Neural cell (in vitro differentiated cells): ENCODE data around the gene ATP6AP1.

Source experiments
- EP300 ChIP-seq: fragments of 450-650 bp; conservative IDR thresholded peaks from 2 replicates; pipeline ENCODE4 v1.6.1; 2014; ENCODE audit warnings: antibody characterized with exemption, mild to moderate bottlenecking, moderate library complexity; ENCODE audit not compliant: poor library complexity, severe bottlenecking
- EZH2 ChIP-seq: fragments of 200-600, 300-800 bp; shearing (Covaris generic), sonication (generic); IDR thresholded peaks from 2 replicates; pipeline ENCODE4 v1.6.1; 2014; ENCODE audit warnings: antibody characterized with exemption, low read length, borderline replicate concordance, mild to moderate bottlenecking; ENCODE audit not compliant: insufficient read depth, poor library complexity, severe bottlenecking
- RAD21 ChIP-seq: fragments of 450-650 bp; conservative IDR thresholded peaks from 2 replicates; pipeline ENCODE4 v1.6.1; 2014; ENCODE audit warnings: antibody characterized with exemption, mild to moderate bottlenecking, moderate library complexity
- TAF1 ChIP-seq: IDR thresholded peaks from 2 replicates; pipeline ENCODE4 v1.6.1; 2012; ENCODE audit warnings: low read depth
- TF ChIP-seq, protein P1 (sequence below): fragments of 450-650 bp; IDR thresholded peaks from 2 replicates; pipeline ENCODE4 v1.5.1; 2014; ENCODE audit warnings: antibody characterized with exemption, mild to moderate bottlenecking, moderate library complexity; ENCODE audit not compliant: poor library complexity, severe bottlenecking
- TF ChIP-seq, protein P2 (sequence below): IDR thresholded peaks from 2 replicates; pipeline ENCODE4 v1.6.1; 2012; ENCODE audit warnings: borderline replicate concordance

DNA sequence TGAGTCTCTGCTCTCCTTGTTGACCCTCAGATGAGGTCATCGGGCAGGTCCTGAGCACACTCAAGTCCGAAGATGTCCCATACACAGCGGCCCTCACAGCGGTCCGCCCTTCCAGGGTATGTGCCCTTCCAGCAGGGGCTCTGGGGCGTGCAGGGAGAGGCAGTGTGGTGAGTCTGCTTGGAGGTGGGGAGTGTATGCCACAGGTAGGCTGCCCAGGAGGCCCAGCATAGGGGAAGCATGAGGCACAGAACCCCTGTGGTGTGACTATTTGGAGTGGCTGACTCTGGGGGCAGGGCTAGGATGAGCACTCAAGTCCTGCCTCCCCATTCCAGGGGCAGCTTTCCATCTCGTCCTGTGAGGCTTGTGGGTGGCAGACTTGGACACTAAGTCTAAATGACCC, 5.1 kb downstream of the ATP6AP1 start:
- TF ChIP-seq EZH2, result no peak
- TF ChIP-seq, protein P1, sequence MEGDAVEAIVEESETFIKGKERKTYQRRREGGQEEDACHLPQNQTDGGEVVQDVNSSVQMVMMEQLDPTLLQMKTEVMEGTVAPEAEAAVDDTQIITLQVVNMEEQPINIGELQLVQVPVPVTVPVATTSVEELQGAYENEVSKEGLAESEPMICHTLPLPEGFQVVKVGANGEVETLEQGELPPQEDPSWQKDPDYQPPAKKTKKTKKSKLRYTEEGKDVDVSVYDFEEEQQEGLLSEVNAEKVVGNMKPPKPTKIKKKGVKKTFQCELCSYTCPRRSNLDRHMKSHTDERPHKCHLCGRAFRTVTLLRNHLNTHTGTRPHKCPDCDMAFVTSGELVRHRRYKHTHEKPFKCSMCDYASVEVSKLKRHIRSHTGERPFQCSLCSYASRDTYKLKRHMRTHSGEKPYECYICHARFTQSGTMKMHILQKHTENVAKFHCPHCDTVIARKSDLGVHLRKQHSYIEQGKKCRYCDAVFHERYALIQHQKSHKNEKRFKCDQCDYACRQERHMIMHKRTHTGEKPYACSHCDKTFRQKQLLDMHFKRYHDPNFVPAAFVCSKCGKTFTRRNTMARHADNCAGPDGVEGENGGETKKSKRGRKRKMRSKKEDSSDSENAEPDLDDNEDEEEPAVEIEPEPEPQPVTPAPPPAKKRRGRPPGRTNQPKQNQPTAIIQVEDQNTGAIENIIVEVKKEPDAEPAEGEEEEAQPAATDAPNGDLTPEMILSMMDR, result no peak
- TF ChIP-seq RAD21, result no peak
- TF ChIP-seq, protein P2, sequence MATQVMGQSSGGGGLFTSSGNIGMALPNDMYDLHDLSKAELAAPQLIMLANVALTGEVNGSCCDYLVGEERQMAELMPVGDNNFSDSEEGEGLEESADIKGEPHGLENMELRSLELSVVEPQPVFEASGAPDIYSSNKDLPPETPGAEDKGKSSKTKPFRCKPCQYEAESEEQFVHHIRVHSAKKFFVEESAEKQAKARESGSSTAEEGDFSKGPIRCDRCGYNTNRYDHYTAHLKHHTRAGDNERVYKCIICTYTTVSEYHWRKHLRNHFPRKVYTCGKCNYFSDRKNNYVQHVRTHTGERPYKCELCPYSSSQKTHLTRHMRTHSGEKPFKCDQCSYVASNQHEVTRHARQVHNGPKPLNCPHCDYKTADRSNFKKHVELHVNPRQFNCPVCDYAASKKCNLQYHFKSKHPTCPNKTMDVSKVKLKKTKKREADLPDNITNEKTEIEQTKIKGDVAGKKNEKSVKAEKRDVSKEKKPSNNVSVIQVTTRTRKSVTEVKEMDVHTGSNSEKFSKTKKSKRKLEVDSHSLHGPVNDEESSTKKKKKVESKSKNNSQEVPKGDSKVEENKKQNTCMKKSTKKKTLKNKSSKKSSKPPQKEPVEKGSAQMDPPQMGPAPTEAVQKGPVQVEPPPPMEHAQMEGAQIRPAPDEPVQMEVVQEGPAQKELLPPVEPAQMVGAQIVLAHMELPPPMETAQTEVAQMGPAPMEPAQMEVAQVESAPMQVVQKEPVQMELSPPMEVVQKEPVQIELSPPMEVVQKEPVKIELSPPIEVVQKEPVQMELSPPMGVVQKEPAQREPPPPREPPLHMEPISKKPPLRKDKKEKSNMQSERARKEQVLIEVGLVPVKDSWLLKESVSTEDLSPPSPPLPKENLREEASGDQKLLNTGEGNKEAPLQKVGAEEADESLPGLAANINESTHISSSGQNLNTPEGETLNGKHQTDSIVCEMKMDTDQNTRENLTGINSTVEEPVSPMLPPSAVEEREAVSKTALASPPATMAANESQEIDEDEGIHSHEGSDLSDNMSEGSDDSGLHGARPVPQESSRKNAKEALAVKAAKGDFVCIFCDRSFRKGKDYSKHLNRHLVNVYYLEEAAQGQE, result no peak
- TF ChIP-seq EP300, result no peak
- TF ChIP-seq TAF1, result no peak
